Stimulated activated CD4-positive, alpha-beta T cell treated with anti-CD3 and anti-CD28 coated beads, Interleukin-15, amount 100 ng/mL, for 48 hours (primary cell): Measurements from ENCODE around the gene PTPN6.
"Not testable (repeated sequence)": the region's sequence is repeated elsewhere in the genome, so short reads cannot be mapped to it uniquely, and the experiment has no call there.

Experiments used
- DNase-seq, 2 donors: peaks; one replicate each; pipeline ENCODE4 v3.0.0-alpha.2; 2020; ENCODE audit warnings: low read depth in 2 of 2

The PTPN6 gene

GRCh38 chr12:6950811-6951540 is at the start of gene PTPN6:
Gene PTPN6, plus strand, starts transcription at chr12:6951356. Its CDS starts 157 bp downstream, at chr12:6951513.
- DNase-seq: peak in 1 of 2 donors; percentile 45

- DNase-seq: no peak
Measured at GRCh38 chr12:6902448-6902847, 48.7 kb upstream of the PTPN6 start.

- no peak for DNase-seq
Measured at GRCh38 chr12:6903722-6904121, 47.4 kb upstream of the PTPN6 start.

GRCh38 chr12:6904280-6905276 is 46.6 kb upstream of the PTPN6 start, which contains the start of gene LRRC23:
Gene LRRC23, plus strand, starts transcription at chr12:6904822. Its CDS starts 812 bp downstream, at chr12:6905634.
- DNase-seq: peak; percentile 96 to 98

- no peak for DNase-seq
Measured at GRCh38 chr12:6905414-6906040, 45.6 kb upstream of the PTPN6 start.

GRCh38 chr12:6908141-6908540 is 43.0 kb upstream of the PTPN6 start:
- not testable (repeated sequence) for DNase-seq

- DNase-seq: no peak
Measured at GRCh38 chr12:6909421-6910145, 41.6 kb upstream of the PTPN6 start.

GRCh38 chr12:6912164-6912935 is 38.8 kb upstream of the PTPN6 start:
- no peak for DNase-seq

GRCh38 chr12:6914246-6914946 is 36.8 kb upstream of the PTPN6 start, which contains the start of gene ENO2:
Gene ENO2, plus strand, starts transcription at chr12:6914580. Its CDS starts 1,253 bp downstream, at chr12:6915833.
- DNase-seq: peak; percentile 66 to 78

- no peak for DNase-seq
Measured at GRCh38 chr12:6914947-6915788, 36.0 kb upstream of the PTPN6 start.

GRCh38 chr12:6915789-6916285 is 35.3 kb upstream of the PTPN6 start:
- DNase-seq: no peak

GRCh38 chr12:6916426-6917200 is 34.5 kb upstream of the PTPN6 start:
- DNase-seq: no peak

- DNase-seq: no peak
Measured at GRCh38 chr12:6917491-6918231, 33.5 kb upstream of the PTPN6 start.

GRCh38 chr12:6919588-6919987 is 31.6 kb upstream of the PTPN6 start:
- DNase-seq: no peak

GRCh38 chr12:6921539-6921938 is 29.6 kb upstream of the PTPN6 start:
- no peak for DNase-seq

- DNase-seq: no peak
Measured at GRCh38 chr12:6921996-6922946, 28.9 kb upstream of the PTPN6 start.
